ENCODE data around the gene GAK. TPM values are rescaled to one million over a fixed set of nuclear protein-coding genes. Genes with fewer than 3 reads are reported as not detected.

Gene GAK
- total RNA-seq, 1 experiment from 2014 or later, result 86.6 TPM

DNA sequence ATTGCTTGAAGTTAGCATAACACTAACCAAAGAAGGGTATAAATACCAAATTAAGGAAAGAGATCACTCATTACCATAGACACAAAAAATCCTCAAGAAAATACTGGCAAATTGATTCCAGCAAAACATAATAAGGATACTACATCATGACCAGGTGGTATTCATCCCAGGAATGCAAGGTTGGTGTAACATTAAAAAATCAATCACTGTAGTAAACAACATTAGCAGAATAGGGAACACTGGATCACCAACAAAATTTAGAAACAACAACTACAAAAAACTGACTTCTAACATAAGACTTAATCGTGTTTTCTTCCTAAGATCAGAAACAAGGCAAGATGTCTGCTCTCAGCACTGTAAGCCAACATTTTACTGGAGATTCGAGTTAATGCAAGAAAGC, 14.1 kb downstream of the GAK start:
- no peak for TF ChIP-seq TCF7L2 (IDR thresholded peaks at IDR 0.05; ENCODE audit: low read depth, low read length)
- TF ChIP-seq, protein P1, sequence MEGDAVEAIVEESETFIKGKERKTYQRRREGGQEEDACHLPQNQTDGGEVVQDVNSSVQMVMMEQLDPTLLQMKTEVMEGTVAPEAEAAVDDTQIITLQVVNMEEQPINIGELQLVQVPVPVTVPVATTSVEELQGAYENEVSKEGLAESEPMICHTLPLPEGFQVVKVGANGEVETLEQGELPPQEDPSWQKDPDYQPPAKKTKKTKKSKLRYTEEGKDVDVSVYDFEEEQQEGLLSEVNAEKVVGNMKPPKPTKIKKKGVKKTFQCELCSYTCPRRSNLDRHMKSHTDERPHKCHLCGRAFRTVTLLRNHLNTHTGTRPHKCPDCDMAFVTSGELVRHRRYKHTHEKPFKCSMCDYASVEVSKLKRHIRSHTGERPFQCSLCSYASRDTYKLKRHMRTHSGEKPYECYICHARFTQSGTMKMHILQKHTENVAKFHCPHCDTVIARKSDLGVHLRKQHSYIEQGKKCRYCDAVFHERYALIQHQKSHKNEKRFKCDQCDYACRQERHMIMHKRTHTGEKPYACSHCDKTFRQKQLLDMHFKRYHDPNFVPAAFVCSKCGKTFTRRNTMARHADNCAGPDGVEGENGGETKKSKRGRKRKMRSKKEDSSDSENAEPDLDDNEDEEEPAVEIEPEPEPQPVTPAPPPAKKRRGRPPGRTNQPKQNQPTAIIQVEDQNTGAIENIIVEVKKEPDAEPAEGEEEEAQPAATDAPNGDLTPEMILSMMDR (IDR thresholded peaks at IDR 0.05), result no peak
- TF ChIP-seq SIN3A (IDR thresholded peaks at IDR 0.05; ENCODE audit: borderline replicate concordance, insufficient read depth, low read depth, low read length), result no peak
- TF ChIP-seq, protein P2, sequence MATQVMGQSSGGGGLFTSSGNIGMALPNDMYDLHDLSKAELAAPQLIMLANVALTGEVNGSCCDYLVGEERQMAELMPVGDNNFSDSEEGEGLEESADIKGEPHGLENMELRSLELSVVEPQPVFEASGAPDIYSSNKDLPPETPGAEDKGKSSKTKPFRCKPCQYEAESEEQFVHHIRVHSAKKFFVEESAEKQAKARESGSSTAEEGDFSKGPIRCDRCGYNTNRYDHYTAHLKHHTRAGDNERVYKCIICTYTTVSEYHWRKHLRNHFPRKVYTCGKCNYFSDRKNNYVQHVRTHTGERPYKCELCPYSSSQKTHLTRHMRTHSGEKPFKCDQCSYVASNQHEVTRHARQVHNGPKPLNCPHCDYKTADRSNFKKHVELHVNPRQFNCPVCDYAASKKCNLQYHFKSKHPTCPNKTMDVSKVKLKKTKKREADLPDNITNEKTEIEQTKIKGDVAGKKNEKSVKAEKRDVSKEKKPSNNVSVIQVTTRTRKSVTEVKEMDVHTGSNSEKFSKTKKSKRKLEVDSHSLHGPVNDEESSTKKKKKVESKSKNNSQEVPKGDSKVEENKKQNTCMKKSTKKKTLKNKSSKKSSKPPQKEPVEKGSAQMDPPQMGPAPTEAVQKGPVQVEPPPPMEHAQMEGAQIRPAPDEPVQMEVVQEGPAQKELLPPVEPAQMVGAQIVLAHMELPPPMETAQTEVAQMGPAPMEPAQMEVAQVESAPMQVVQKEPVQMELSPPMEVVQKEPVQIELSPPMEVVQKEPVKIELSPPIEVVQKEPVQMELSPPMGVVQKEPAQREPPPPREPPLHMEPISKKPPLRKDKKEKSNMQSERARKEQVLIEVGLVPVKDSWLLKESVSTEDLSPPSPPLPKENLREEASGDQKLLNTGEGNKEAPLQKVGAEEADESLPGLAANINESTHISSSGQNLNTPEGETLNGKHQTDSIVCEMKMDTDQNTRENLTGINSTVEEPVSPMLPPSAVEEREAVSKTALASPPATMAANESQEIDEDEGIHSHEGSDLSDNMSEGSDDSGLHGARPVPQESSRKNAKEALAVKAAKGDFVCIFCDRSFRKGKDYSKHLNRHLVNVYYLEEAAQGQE (IDR thresholded peaks at IDR 0.05; ENCODE audit: insufficient read depth in 1 of 2, low read depth in 2 of 2, low read length in 1 of 2), result no peak
- TF ChIP-seq POLR2AphosphoS5 (IDR thresholded peaks at IDR 0.05; ENCODE audit: low read depth, low read length), result no peak
- in situ Hi-C loops (cut with HindIII; ENCODE audit: low pct_unique_long_range_greater_than_20kb, low sequenced_read_pairs), result no loop called here
- Histone ChIP-seq H3K4me1 (ENCODE audit: control insufficient read depth, insufficient read depth, low read length) (no peaks in the 10 kb centered on the region), H3K4me3 (ENCODE audit: low read depth in 2 of 2, low read length in 2 of 2) (no peak overlapping the region), H3K9me3 (ENCODE audit: control insufficient read depth, insufficient read depth, low read depth, low read length) (no peaks in the 10 kb centered on the region), H3K27me3 (ENCODE audit: control insufficient read depth, insufficient read depth, low read length) (no peaks in the 10 kb centered on the region), H3K27ac (ENCODE audit: low read length) (no peak overlapping the region), H3K36me3 (ENCODE audit: control insufficient read depth, insufficient read depth, low read length) (no peaks in the 10 kb centered on the region)
- ATAC-seq, result no peak
- intact Hi-C loops (cut with micrococcal nuclease; ENCODE audit: unreplicated experiment), result no loop called here
- CTCF ChIA-PET, result no interaction called here
- no TSS peak for BruUV-seq (replicated peaks)
- POLR2A ChIA-PET, result no interaction called here
- no peak for DNase-seq (ENCODE audit: low read depth, low spot score)

DNA sequence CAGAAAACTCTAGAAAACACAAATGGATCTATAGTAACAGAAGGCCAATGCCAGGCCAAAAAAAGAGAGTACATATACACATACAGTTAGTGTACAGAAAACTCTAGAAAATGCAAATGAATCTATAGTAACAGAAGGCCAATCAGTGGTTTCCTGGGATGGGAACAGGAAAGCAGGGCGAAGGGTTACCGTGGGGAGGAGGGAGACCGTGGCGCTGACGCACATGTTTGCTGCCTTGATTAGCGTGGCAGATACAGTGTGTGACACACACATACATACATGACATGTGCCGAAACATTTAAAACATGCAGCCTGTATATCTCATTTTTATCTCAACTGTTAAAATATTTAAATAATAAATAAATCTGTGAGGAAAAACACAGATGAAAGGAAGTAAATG, 14.7 kb downstream of the GAK start:
- Histone ChIP-seq H3K36me3 (ENCODE audit: control insufficient read depth, insufficient read depth, low read length) (0 out of 2 replicates have a peak, but pooled peaks cover under 1% of the 10 kb centered on the region), H3K27ac (ENCODE audit: low read length) (no peak overlapping the region), H3K4me3 (ENCODE audit: low read depth in 2 of 2, low read length in 2 of 2) (no peak overlapping the region), H3K9me3 (ENCODE audit: control insufficient read depth, insufficient read depth, low read depth, low read length) (no peaks in the 10 kb centered on the region), H3K4me1 (ENCODE audit: control insufficient read depth, insufficient read depth, low read length) (no peaks in the 10 kb centered on the region), H3K27me3 (ENCODE audit: control insufficient read depth, insufficient read depth, low read length) (no peaks in the 10 kb centered on the region)
- ChIA-PET POLR2A (no interaction called here), CTCF (no interaction called here)
- intact Hi-C loops (cut with micrococcal nuclease; ENCODE audit: unreplicated experiment), result no loop called here
- ATAC-seq, result no peak
- TF ChIP-seq, protein P2 (IDR thresholded peaks at IDR 0.05; ENCODE audit: insufficient read depth in 1 of 2, low read depth in 2 of 2, low read length in 1 of 2), result no peak
- TF ChIP-seq TCF7L2 (IDR thresholded peaks at IDR 0.05; ENCODE audit: low read depth, low read length) (no peak), POLR2AphosphoS5 (IDR thresholded peaks at IDR 0.05; ENCODE audit: low read depth, low read length) (no peak), SIN3A (IDR thresholded peaks at IDR 0.05; ENCODE audit: borderline replicate concordance, insufficient read depth, low read depth, low read length) (no peak)
- TF ChIP-seq, protein P1 (IDR thresholded peaks at IDR 0.05), result no peak
- DNase-seq (ENCODE audit: low read depth, low spot score), result no peak
- in situ Hi-C loops (cut with HindIII; ENCODE audit: low pct_unique_long_range_greater_than_20kb, low sequenced_read_pairs), result no loop called here
- BruUV-seq (replicated peaks), result no TSS peak

Measured in Panc1 (cell line).